Measurements from ENCODE around the gene RRP1B. TPM values are rescaled to one million over a fixed set of nuclear protein-coding genes. Genes with fewer than 3 reads are reported as not detected.

Gene RRP1B
- total and polyA plus RNA-seq, 12 donors, result 5.7 to 18.6 (median 15.7) TPM

DNA sequence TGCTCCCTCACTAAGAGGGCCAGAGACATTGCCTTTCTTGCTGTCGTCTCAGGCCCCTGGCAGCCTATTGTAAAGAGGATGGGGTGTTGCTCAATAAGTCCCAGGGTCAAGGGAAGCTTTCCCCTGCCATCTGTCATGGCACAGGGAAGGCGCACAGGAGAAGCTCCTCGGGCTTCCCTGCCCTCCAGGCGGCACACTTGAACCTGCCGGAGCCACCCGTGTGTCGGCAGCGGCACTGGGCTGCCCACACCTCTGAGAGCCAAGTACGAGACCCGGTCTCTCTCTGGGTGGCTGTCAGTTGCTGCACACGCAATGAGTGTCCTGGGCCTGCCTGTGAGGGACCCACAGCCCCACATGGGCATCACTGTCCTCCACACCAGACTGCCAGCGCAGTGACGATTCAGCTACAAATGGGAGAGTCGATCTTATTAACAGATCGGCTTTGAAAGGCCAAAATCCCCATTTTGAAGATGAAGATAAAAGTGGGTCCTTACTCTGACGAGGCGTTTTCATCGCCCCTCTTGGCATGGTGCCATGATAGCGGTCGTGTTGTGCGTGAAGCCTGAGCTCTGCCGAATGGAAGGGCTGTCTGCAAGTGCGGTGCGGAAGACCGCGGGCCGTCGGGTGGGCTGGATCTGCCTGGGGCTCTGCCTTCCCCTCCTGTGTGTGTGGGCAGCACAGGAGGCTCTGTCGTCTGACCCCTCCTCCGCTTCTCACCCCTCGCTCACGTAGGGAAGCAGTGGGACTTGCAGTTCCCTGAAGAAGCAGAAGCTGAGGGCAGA, 30.4 kb downstream of the RRP1B start:
- Histone ChIP-seq H3K9me3 (replicated peaks in 1 of 3) (no peaks in the 10 kb centered on the region), H3K4me1 (replicated peaks in 1 of 2) (no peaks in the 10 kb centered on the region), H3K4me3 (no peak overlapping the region), H3K27me3 (no peaks in the 10 kb centered on the region), H3K36me3 (replicated peaks in 1 of 2) (peaks cover 0 to 83% of the 10 kb centered on the region in 2 donors), H3K27ac (no peak overlapping the region)
- TF ChIP-seq, protein P1, sequence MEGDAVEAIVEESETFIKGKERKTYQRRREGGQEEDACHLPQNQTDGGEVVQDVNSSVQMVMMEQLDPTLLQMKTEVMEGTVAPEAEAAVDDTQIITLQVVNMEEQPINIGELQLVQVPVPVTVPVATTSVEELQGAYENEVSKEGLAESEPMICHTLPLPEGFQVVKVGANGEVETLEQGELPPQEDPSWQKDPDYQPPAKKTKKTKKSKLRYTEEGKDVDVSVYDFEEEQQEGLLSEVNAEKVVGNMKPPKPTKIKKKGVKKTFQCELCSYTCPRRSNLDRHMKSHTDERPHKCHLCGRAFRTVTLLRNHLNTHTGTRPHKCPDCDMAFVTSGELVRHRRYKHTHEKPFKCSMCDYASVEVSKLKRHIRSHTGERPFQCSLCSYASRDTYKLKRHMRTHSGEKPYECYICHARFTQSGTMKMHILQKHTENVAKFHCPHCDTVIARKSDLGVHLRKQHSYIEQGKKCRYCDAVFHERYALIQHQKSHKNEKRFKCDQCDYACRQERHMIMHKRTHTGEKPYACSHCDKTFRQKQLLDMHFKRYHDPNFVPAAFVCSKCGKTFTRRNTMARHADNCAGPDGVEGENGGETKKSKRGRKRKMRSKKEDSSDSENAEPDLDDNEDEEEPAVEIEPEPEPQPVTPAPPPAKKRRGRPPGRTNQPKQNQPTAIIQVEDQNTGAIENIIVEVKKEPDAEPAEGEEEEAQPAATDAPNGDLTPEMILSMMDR (IDR thresholded peaks at IDR 0.05), result no peak
- no peak for TF ChIP-seq POLR2A (IDR thresholded peaks at IDR 0.05)
- no peak for DNase-seq
- intact Hi-C loops (cut with DNase I), result no loop called here
- 90 to 92% (median 91%) methylated on average over 15 to 32 of the region's 32 CpGs for WGBS, 4 donors

DNA sequence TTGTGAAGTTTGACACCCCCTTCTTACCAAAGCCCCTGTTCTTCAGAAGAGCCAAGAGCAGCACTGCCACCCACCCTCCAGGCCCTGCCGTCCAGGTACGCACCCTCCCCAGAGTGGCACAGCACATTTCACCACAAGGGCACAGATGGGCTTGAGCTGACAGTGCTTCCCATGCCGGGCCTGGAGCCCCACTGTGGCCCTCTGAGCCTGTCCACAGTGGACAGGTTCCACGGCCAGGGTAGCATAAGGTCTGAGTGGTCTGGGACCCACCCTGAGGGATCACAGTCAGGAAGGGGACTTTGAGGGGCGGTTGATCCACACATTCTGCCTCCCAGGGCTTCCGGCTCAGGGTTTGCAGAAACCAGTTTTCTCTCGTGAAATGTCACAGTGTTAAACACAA, 31.0 kb downstream of the RRP1B start:
- WGBS, 4 donors, result 94 to 100% (median 97%) methylated on average over 3 to 7 of the region's 7 CpGs
- no peak for TF ChIP-seq POLR2A (IDR thresholded peaks at IDR 0.05)
- TF ChIP-seq, protein P1 (IDR thresholded peaks at IDR 0.05), result no peak
- no peak for DNase-seq
- Histone ChIP-seq H3K4me3 (no peak overlapping the region), H3K27ac (no peak overlapping the region), H3K27me3 (no peaks in the 10 kb centered on the region), H3K36me3 (replicated peaks in 1 of 2) (peaks cover 0 to 77% of the 10 kb centered on the region in 2 donors), H3K9me3 (replicated peaks in 1 of 3) (no peaks in the 10 kb centered on the region), H3K4me1 (replicated peaks in 1 of 2) (no peaks in the 10 kb centered on the region)
- intact Hi-C loops (cut with DNase I), result no loop called here

DNA sequence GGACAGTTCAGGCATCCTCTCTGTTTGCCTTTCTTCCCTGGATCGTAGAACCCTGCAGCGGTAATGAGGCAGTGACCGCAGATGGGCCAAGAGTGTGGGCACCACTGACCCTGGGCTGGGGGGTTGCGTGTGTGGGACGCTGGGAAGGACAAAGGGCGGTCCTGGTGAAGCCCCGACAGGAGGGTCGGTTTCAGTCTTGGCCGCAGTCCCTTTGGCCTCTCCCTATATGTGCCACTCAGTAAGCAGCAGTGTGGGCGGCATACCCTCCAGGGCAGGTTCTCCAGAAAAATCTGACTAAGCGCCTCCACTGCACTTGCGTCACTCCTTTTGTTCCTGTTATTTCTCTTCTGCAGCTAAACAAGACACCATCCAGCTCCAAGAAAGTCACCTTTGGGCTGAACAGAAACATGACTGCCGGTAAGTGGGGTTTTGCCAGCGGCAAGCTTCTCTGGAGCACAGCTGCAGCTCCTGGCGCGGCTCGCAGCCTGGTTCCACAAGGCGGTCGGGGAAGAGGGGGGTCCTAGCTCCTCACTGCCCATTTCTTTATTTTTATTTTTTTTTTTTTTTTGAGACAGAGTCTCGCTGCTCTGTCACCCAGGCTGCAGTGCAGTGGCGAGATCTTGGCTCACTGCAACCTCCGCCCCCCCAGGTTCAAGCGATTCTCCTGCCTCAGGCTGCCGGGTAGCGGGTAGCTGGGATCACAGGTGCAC, 31.9 kb downstream of the RRP1B start:
- 94 to 97% (median 96%) methylated on average over 25 of the region's 25 CpGs for WGBS, 4 donors
- peaks cover 0 to 68% of the 10 kb centered on the region in 2 donors for H3K36me3 ChIP-seq (replicated peaks in 1 of 2)
- TF ChIP-seq POLR2A (IDR thresholded peaks at IDR 0.05), result no peak
- TF ChIP-seq, protein P1 (IDR thresholded peaks at IDR 0.05), result no peak
- H3K27ac ChIP-seq, result no peak overlapping the region
- DNase-seq, result no peak
- H3K4me3 ChIP-seq, result no peak overlapping the region
- intact Hi-C loops (cut with DNase I), result no loop called here
- no peaks in the 10 kb centered on the region for H3K27me3 ChIP-seq
- no peaks in the 10 kb centered on the region for H3K9me3 ChIP-seq (replicated peaks in 1 of 3)
- no peaks in the 10 kb centered on the region for H3K4me1 ChIP-seq (replicated peaks in 1 of 2)

DNA sequence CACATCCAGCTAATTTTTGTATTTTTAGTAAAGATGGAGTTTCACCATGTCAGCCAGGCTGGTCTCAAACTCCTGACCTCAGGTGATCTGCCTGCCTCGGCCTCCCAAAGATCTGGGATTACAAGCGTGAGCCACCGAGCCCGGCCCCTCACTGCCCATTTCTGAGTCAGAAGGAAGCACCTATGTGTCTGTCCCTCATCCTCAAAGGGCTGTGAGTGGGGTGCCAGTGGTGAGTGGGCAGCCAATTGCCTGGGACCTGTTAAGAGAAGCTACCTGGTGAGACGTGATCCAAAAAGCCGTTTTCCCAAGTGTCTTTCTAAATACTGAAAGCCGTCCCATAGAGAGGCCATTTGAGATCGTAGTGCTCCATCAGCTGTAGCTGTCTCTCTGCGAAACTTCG, 32.4 kb downstream of the RRP1B start:
- peaks cover 0 to 63% of the 10 kb centered on the region in 2 donors for H3K36me3 ChIP-seq (replicated peaks in 1 of 2)
- intact Hi-C loops (cut with DNase I), result no loop called here
- WGBS, 4 donors, result 91 to 94% (median 93%) methylated on average over 10 of the region's 10 CpGs
- no peaks in the 10 kb centered on the region for H3K4me1 ChIP-seq (replicated peaks in 1 of 2)
- no peak overlapping the region for H3K27ac ChIP-seq
- H3K4me3 ChIP-seq, result no peak overlapping the region
- no peaks in the 10 kb centered on the region for H3K27me3 ChIP-seq
- no peaks in the 10 kb centered on the region for H3K9me3 ChIP-seq (replicated peaks in 1 of 3)
- TF ChIP-seq POLR2A (IDR thresholded peaks at IDR 0.05), result no peak
- TF ChIP-seq, protein P1 (IDR thresholded peaks at IDR 0.05), result no peak
- DNase-seq, result no peak
